A673 (cell line): ENCODE data around the gene SLC26A11. TPM values are rescaled to one million over a fixed set of nuclear protein-coding genes. Genes with fewer than 3 reads are reported as not detected.

Source experiments
- BruUV-seq: library from RNA; stranded (reverse); fragments of 400-500 nt; replicated peaks from 2 replicates; lab custom pipeline; 2021; lab: Mats Ljungman, UMichigan
- CTCF ChIA-PET: fragments of 300-600 bp; sonication (Branson Sonifier 250); formaldehyde crosslinking; loops from one replicate; lab custom pipeline; 2022; ENCODE audit warnings: antibody characterized with exemption; lab: Charles Lee
- POLR2A ChIA-PET: fragments of 300-600 bp; sonication (Branson Sonifier 250); formaldehyde crosslinking; loops from one replicate; lab custom pipeline; 2022; ENCODE audit warnings: antibody characterized with exemption; ENCODE audit not compliant: low non-redundant PET; lab: Charles Lee
- DNase-seq: peaks from one replicate; pipeline ENCODE4 v3.0.0-alpha.2; 2015; ENCODE audit warnings: low spot score
- H3K27ac ChIP-seq: fragments of 200-600 bp; sonication (generic); 2 replicates; pipeline ENCODE4 v1.5.1; 2016; ENCODE audit warnings: mixed run types, low read depth, mild to moderate bottlenecking, mixed read lengths, antibody characterized with exemption, low read length; ENCODE audit not compliant: poor library complexity, severe bottlenecking
- H3K27me3 ChIP-seq: fragments of 200-600 bp; sonication (generic); replicated peaks from 2 replicates; pipeline ENCODE4 v1.6.1; 2017; ENCODE audit warnings: mixed run types, low read depth, mild to moderate bottlenecking, mixed read lengths, antibody characterized with exemption, low read length; ENCODE audit not compliant: insufficient read depth, poor library complexity
- H3K36me3 ChIP-seq: fragments of 200-600 bp; sonication (generic); 2 replicates; pipeline ENCODE4 v1.6.1; 2016; ENCODE audit warnings: mixed run types, mild to moderate bottlenecking, mixed read lengths, antibody characterized with exemption, low read length; ENCODE audit not compliant: insufficient read depth, poor library complexity, severe bottlenecking
- H3K4me1 ChIP-seq: fragments of 200-600 bp; sonication (generic); 2 replicates; pipeline ENCODE4 v1.6.1; 2017; ENCODE audit warnings: mixed run types, mild to moderate bottlenecking, mixed read lengths, antibody characterized with exemption, low read length; ENCODE audit not compliant: insufficient read depth, poor library complexity, severe bottlenecking
- H3K4me3 ChIP-seq: fragments of 200-600 bp; sonication (generic); 2 replicates; pipeline ENCODE4 v1.5.1; 2016; ENCODE audit warnings: low read depth, mixed run types, mild to moderate bottlenecking, mixed read lengths, low read length; ENCODE audit not compliant: poor library complexity, severe bottlenecking
- H3K9me3 ChIP-seq: fragments of 200-600 bp; sonication (generic); 2 replicates; pipeline ENCODE4 v1.6.1; 2016; ENCODE audit warnings: mixed run types, low read depth, mild to moderate bottlenecking, mixed read lengths, antibody characterized with exemption, low read length; ENCODE audit not compliant: poor library complexity, severe bottlenecking
- CTCF ChIP-seq: fragments of 300-800, 200-600 bp; sonication (generic); conservative IDR thresholded peaks from 2 replicates; pipeline ENCODE4 v1.5.1; 2017; ENCODE audit warnings: low read depth, mild to moderate bottlenecking, antibody characterized with exemption, low read length, moderate library complexity, mixed read lengths
- EZH2 ChIP-seq: fragments of 200-600 bp; sonication (generic); IDR thresholded peaks from 2 replicates; pipeline ENCODE4 v1.6.1; 2017; ENCODE audit warnings: borderline replicate concordance, low read depth, mild to moderate bottlenecking, mixed read lengths, antibody characterized with exemption, low read length; ENCODE audit not compliant: poor library complexity, severe bottlenecking
- intact Hi-C: fragments of 100-400 bp; cut with micrococcal nuclease; formaldehyde crosslinking; loops from one replicate; pipeline ENCODE4 v1.10.0; 2022; ENCODE audit not compliant: unreplicated experiment
- total RNA-seq: library from RNA; stranded (reverse); gene quantifications from 2 replicates; pipeline ENCODE4 v1.2.3, GENCODE V29; 2021

SLC26A11 gene
- total RNA-seq, 1 experiment from 2014 or later, result 23.5 TPM

- Histone ChIP-seq H3K4me1 (no peaks in the 10 kb centered on the region), H3K4me3 (no peak overlapping the region), H3K27me3 (no peaks in the 10 kb centered on the region), H3K9me3 (no peaks in the 10 kb centered on the region), H3K36me3 (peaks cover 64% of the 10 kb centered on the region), H3K27ac (no peak overlapping the region)
- ChIA-PET POLR2A (no interaction called here), CTCF (no interaction called here)
- no TSS peak for BruUV-seq
- TF ChIP-seq EZH2 (no peak), CTCF (no peak)
- intact Hi-C loops, result no loop called here
- DNase-seq, result no peak
These were observed 74.4 kb downstream of the SLC26A11 start for GRCh38 chr17:80294653-80295052.

- TF ChIP-seq EZH2 (no peak), CTCF (no peak)
- ChIA-PET CTCF (no interaction called here), POLR2A (no interaction called here)
- H3K9me3 ChIP-seq, result no peaks in the 10 kb centered on the region
- H3K27ac ChIP-seq, result no peak overlapping the region
- H3K36me3 ChIP-seq, result peaks cover 64% of the 10 kb centered on the region
- no peaks in the 10 kb centered on the region for H3K4me1 ChIP-seq
- H3K4me3 ChIP-seq, result no peak overlapping the region
- H3K27me3 ChIP-seq, result no peaks in the 10 kb centered on the region
- BruUV-seq, result no TSS peak
- intact Hi-C loops, result no loop called here
- no peak for DNase-seq
These were observed 74.9 kb downstream of the SLC26A11 start for GRCh38 chr17:80295146-80295545.

- intact Hi-C loops, result no loop called here
- POLR2A ChIA-PET, result no interaction called here
- Histone ChIP-seq H3K4me1 (no peaks in the 10 kb centered on the region), H3K9me3 (no peaks in the 10 kb centered on the region), H3K27ac (no peak overlapping the region), H3K27me3 (no peaks in the 10 kb centered on the region), H3K4me3 (no peak overlapping the region), H3K36me3 (peaks cover 66% of the 10 kb centered on the region)
- CTCF ChIA-PET, result no interaction called here
- TF ChIP-seq CTCF (no peak), EZH2 (no peak)
- no TSS peak for BruUV-seq
- no peak for DNase-seq
These were observed 75.3 kb downstream of the SLC26A11 start for GRCh38 chr17:80295559-80295958.
